Fibroblast of skin of left biceps (primary cell): Measurements from ENCODE around the gene PITPNM1.
"Not testable (repeated sequence)": the region's sequence is repeated elsewhere in the genome, so short reads cannot be mapped to it uniquely, and the experiment has no call there.

Experiments used
- DNase-seq, 2 experiments: peaks; one replicate each; pipeline ENCODE4 v3.0.0-alpha.2; 2013; ENCODE audit warnings: low read depth in 2 of 2

Gene PITPNM1

DNA sequence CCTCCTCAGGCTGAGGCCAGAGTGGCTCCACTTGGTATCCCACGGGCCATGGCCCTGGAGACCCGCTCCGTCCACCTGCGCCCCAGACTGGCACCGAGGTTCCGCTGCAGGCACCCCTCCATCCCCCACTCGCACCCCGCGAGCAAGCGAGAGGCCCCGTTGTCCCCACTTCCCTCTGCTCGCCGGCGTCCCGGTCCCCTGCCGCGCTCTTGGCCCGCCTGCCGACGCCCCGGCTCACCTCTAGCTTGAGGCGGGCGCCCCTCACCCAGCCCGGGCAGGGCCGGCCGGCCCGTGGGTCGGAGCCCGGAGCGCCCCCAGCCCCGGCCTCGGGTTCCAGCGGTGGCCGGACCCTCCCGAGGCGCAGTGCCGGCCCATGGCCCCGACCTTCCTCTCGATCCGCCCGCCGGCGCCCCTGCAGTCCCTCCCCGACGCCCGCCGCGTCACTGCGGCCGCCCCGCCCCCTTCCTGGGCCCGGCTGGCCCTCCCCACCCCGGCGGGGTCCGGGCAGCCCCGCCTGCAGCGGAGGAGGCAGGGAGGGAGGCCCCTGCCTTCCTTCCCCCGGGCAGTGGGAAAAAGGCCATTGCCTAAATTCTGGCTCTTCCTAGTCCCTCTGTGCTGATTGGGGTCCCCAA, at the start of gene PITPNM1:
PITPNM1 (minus strand) TSS at position 414 of the 632 bp plus-strand sequence. CDS start 1,183 bp downstream, outside the sequence.
- no peak for DNase-seq

GRCh38 chr11:67551697-67552096, 46.5 kb upstream of the PITPNM1 start:
- not testable (repeated sequence) for DNase-seq

GRCh38 chr11:67551127-67551526, 46.0 kb upstream of the PITPNM1 start:
- no peak for DNase-seq

- no peak for DNase-seq
These were observed 43.5 kb upstream of the PITPNM1 start for GRCh38 chr11:67548555-67549110.

- DNase-seq, result not testable (repeated sequence)
These were observed 42.9 kb upstream of the PITPNM1 start for GRCh38 chr11:67548112-67548511.

DNA sequence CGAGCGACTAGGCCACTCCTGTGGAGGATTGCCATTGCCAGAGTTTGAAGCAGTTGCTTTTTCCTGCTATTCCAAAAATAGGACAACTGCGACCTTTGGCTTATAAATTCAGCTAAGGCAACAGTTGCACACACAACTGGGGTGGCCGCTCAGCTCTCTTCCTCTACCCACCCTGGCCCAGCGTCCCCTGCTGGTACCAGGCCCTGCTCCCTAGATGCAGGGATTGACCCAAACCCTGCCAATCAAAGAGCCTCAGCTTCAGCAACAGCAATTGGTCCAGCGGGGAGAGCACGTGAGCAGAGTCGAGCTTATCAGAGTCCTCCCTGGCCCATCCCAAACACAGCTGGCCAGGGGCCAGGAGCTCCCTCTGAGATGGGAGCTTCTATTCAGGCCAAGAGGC, 40.1 kb upstream of the PITPNM1 start:
- DNase-seq, result no peak

- no peak for DNase-seq
These were observed 39.6 kb upstream of the PITPNM1 start for GRCh38 chr11:67544616-67545242.

GRCh38 chr11:67543585-67543984, 38.4 kb upstream of the PITPNM1 start:
- DNase-seq, result no peak

- DNase-seq, result no peak
These were observed 37.8 kb upstream of the PITPNM1 start for GRCh38 chr11:67542971-67543370.

- no peak for DNase-seq
These were observed 37.0 kb upstream of the PITPNM1 start for GRCh38 chr11:67542169-67542568.

DNA sequence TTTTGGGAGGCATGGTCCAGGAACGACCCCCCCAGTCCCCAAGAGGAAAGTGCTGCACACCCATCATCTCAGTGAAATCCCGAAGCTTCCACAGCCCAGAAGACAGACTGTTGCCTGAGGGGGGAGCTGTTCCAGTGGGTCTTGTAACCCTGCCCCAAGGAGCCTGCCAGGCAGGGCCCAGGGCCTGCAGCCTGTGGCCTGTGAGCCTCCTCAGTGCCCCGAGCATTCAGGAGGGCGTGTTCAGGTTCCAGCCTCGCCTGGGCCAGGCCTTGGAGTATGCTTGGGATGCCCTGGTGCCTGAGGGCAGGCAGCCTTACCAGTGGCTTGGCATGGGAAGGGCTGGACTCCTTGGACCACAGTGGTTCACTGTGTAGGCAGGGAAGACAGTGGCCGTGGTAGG, 36.0 kb upstream of the PITPNM1 start:
- DNase-seq, result no peak

- DNase-seq, result no peak
These were observed 34.4 kb upstream of the PITPNM1 start for GRCh38 chr11:67539550-67539949.

- DNase-seq, result no peak
These were observed 33.8 kb upstream of the PITPNM1 start for GRCh38 chr11:67538823-67539505.

DNA sequence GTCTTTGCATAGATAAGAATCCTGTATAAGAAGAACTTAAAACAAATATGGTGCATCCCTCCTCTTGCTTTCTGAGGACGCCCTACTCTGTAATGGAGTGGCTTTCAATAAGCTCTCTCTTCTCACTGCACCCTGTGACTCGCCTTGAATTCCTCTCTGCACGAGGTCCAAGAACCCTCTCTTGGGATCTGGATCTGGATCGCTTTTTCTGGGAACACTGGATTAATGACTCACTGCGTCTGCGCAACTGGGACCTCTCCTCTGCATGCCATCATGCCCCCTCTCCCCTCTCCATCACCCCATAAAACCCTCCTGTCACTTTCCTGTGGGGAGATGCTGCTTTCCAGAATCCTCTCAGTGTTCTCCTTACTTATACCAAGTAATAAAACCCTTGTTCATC, 33.1 kb upstream of the PITPNM1 start:
- no peak for DNase-seq

GRCh38 chr11:67535561-67535960, 30.4 kb upstream of the PITPNM1 start:
- no peak for DNase-seq

DNA sequence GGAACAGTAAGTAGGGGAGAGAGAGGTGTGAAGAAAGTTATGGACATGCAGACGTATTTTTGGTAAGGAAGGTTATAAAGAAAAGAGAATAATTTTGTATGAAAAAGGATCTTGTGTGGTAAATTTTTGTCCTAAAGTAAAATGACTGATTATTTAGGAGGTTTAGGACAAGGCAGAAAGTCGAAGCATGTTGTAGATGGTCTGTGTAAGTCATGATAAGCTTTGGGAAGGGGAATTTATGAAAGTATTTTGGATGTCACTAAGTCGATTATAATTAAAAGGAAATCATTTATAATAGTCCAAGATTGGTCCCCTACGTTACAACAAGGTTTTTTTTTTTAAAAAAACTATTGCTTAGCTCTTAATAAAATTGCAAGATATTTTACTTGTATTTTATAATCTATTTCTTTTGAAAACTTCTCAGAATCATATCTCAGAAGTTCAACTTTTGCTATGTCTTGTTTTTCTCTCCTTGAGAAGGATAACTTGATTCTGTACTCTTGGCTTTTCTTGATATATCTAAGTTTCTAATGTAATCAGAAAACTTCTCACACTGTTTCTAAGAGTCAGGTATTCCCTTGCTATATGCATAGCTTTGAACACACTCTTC, 29.0 kb upstream of the PITPNM1 start:
- no peak for DNase-seq

GRCh38 chr11:67532889-67533288, 27.7 kb upstream of the PITPNM1 start:
- DNase-seq, result no peak

DNA sequence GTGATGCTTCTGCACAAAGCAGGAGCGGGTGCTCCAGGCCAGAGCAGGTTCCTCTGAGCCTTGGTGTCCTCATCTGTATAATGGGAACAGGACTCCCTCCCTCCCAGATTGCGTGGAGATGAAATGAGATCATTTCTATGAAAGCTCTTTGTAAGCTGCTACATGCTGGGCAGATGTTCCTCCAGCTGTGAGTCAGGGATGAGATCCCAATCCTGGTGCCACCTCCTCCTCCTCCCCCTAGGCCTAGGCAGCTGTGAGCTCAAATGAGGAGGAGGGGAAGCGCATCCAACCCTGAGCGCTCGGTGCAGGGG, 25.1 kb upstream of the PITPNM1 start:
- DNase-seq, result no peak

GRCh38 chr11:67528376-67528775, 23.2 kb upstream of the PITPNM1 start:
- DNase-seq, result no peak

DNA sequence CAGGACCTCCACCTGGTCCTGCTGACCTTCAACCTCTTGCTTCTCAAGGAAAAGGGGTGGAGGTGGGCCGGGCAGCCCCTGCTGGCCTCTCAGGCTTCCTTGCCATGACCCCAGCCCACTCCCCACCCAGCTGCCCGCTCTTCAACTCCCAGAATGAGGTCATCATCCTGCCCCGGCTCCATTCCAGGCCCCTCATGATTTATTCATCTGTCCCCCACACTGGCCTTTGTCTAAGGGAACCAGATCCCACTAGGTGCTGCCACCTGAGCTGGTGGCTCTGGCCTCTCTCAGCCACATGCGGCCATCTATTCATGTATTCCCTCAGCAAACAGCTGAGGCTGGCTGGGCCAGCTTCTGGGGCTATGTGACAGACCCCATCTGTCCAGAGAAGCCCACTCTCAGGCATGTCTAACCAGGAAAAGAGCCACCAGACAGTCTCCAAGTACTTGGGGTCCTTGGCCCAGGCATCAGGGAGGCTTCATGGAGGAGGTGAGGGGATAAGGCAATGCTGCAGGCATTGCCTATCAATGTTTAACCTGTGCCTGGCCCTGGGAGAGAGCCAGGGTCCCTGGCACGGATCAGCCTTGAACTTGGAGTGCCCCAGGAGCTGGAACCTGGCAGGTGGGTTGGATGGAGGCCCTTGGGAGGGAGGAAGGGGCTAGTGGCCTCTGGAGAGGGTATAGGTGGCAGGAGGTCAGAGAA, 20.3 kb upstream of the PITPNM1 start:
- DNase-seq, result no peak

- no peak for DNase-seq
These were observed 19.3 kb upstream of the PITPNM1 start for GRCh38 chr11:67524480-67524808.
